ENCODE data around the gene DUSP16.

DUSP16 gene

GRCh38 chr12:12510141-12510540, 52.5 kb downstream of the DUSP16 start:
- Histone ChIP-seq H3K27ac (no peak overlapping the region), H3K4me1 (ENCODE audit: low read depth, poor library complexity, severe bottlenecking) (peaks cover 35% of the 10 kb centered on the region), H2AFZ (ENCODE audit: low read depth) (no peak overlapping the region), H3K36me3 (ENCODE audit: insufficient read depth) (no peaks in the 10 kb centered on the region), H3K79me2 (ENCODE audit: insufficient read depth, low read depth) (peaks cover 42% of the 10 kb centered on the region), H3K27me3 (ENCODE audit: insufficient read depth, low read depth) (no peaks in the 10 kb centered on the region), H3K9ac (no peak overlapping the region), H4K20me1 (ENCODE audit: insufficient read depth) (no peaks in the 10 kb centered on the region), H3K4me2 (no peak overlapping the region), H3K4me3 (IDR thresholded peaks at IDR 0.05; ENCODE audit: insufficient read depth, low read depth, low read length) (no peak overlapping the region)
- no peak for TF ChIP-seq CTCF (conservative IDR thresholded peaks at IDR 0.05; ENCODE audit: low read depth, low read length)

- peaks cover 56% of the 10 kb centered on the region for H3K79me2 ChIP-seq (ENCODE audit: insufficient read depth, low read depth)
- H3K27ac ChIP-seq: no peak overlapping the region
These were observed 54.1 kb downstream of the DUSP16 start for GRCh38 chr12:12508612-12509011.

GRCh38 chr12:12507121-12507520, 55.5 kb downstream of the DUSP16 start:
- H3K4me2 ChIP-seq: peak overlapping the region; percentile 91; the same call in 1 of the 2 replicates
- H3K4me1 ChIP-seq (ENCODE audit: low read depth, poor library complexity, severe bottlenecking): peaks cover 65% of the 10 kb centered on the region
- H3K27ac ChIP-seq: no peak overlapping the region
- H3K9ac ChIP-seq: no peak overlapping the region
- H3K36me3 ChIP-seq (ENCODE audit: insufficient read depth): no peaks in the 10 kb centered on the region
- TF ChIP-seq CTCF (conservative IDR thresholded peaks at IDR 0.05; ENCODE audit: low read depth, low read length): no peak
- H3K4me3 ChIP-seq (IDR thresholded peaks at IDR 0.05; ENCODE audit: insufficient read depth, low read depth, low read length): no peak overlapping the region
- H3K27me3 ChIP-seq (ENCODE audit: insufficient read depth, low read depth): no peaks in the 10 kb centered on the region
- no peaks in the 10 kb centered on the region for H4K20me1 ChIP-seq (ENCODE audit: insufficient read depth)
- H2AFZ ChIP-seq (ENCODE audit: low read depth): no peak overlapping the region
- peaks cover 71% of the 10 kb centered on the region for H3K79me2 ChIP-seq (ENCODE audit: insufficient read depth, low read depth)

More at GRCh38 chr12:12508612-12509011, 54.1 kb downstream of the DUSP16 start:
- no peak overlapping the region for H3K4me2 ChIP-seq
- no peaks in the 10 kb centered on the region for H3K36me3 ChIP-seq (ENCODE audit: insufficient read depth)
- no peak overlapping the region for H3K9ac ChIP-seq
- no peak overlapping the region for H2AFZ ChIP-seq (ENCODE audit: low read depth)
- H3K4me1 ChIP-seq (ENCODE audit: low read depth, poor library complexity, severe bottlenecking): peaks cover 50% of the 10 kb centered on the region
- H3K27me3 ChIP-seq (ENCODE audit: insufficient read depth, low read depth): no peaks in the 10 kb centered on the region
- H4K20me1 ChIP-seq (ENCODE audit: insufficient read depth): no peaks in the 10 kb centered on the region
- H3K4me3 ChIP-seq (IDR thresholded peaks at IDR 0.05; ENCODE audit: insufficient read depth, low read depth, low read length): no peak overlapping the region
- no peak for TF ChIP-seq CTCF (conservative IDR thresholded peaks at IDR 0.05; ENCODE audit: low read depth, low read length)

GRCh38 chr12:12506496-12506890, 56.2 kb downstream of the DUSP16 start:
- Histone ChIP-seq H3K4me3 (IDR thresholded peaks at IDR 0.05; ENCODE audit: insufficient read depth, low read depth, low read length) (no peak overlapping the region), H3K4me2 (peak overlapping the region; percentile 91), H2AFZ (ENCODE audit: low read depth) (no peak overlapping the region), H3K9ac (peak overlapping the region; percentile 8; the same call in 1 of the 2 replicates), H3K27ac (peak overlapping the region; percentile 61), H3K4me1 (ENCODE audit: low read depth, poor library complexity, severe bottlenecking) (peaks cover 71% of the 10 kb centered on the region), H3K27me3 (ENCODE audit: insufficient read depth, low read depth) (no peaks in the 10 kb centered on the region), H4K20me1 (ENCODE audit: insufficient read depth) (no peaks in the 10 kb centered on the region), H3K79me2 (ENCODE audit: insufficient read depth, low read depth) (peaks cover 75% of the 10 kb centered on the region), H3K36me3 (ENCODE audit: insufficient read depth) (no peaks in the 10 kb centered on the region)
- TF ChIP-seq CTCF (conservative IDR thresholded peaks at IDR 0.05; ENCODE audit: low read depth, low read length): no peak
